Activated effector memory CD4-positive, alpha-beta T cell treated with anti-CD3 and anti-CD28 coated beads, Interleukin-2, amount 50 U/mL, for 16 hours (primary cell): Measurements from ENCODE around the gene FBN1.

ENCODE experiments used
- DNase-seq: peaks from one replicate; pipeline ENCODE4 v3.0.0-alpha.2; 2020

The FBN1 gene

GRCh38 chr15:48578965-48579364 lies 66.5 kb downstream of the FBN1 start:
- DNase-seq = no peak

GRCh38 chr15:48577469-48577868 lies 68.0 kb downstream of the FBN1 start:
- DNase-seq = no peak

- no peak for DNase-seq
Observed at GRCh38 chr15:48574187-48574586, 71.3 kb downstream of the FBN1 start.

GRCh38 chr15:48573780-48574179 lies 71.7 kb downstream of the FBN1 start:
- DNase-seq = no peak

GRCh38 chr15:48572823-48573222 lies 72.7 kb downstream of the FBN1 start:
- no peak for DNase-seq

- no peak for DNase-seq
Observed at GRCh38 chr15:48571510-48571909, 74.0 kb downstream of the FBN1 start.

- DNase-seq = no peak
Observed at GRCh38 chr15:48570822-48571221, 74.7 kb downstream of the FBN1 start.

- no peak for DNase-seq
Observed at GRCh38 chr15:48569591-48570302, 75.8 kb downstream of the FBN1 start.

GRCh38 chr15:48566668-48567067 lies 78.8 kb downstream of the FBN1 start:
- DNase-seq = no peak

- DNase-seq = no peak
Observed at GRCh38 chr15:48565560-48566482, 79.7 kb downstream of the FBN1 start.

- no peak for DNase-seq
Observed at GRCh38 chr15:48564690-48565089, 80.8 kb downstream of the FBN1 start.

- DNase-seq = no peak
Observed at GRCh38 chr15:48563934-48564333, 81.6 kb downstream of the FBN1 start.

- DNase-seq = no peak
Observed at GRCh38 chr15:48560321-48561051, 85.0 kb downstream of the FBN1 start.

- no peak for DNase-seq
Observed at GRCh38 chr15:48559285-48559684, 86.2 kb downstream of the FBN1 start.

GRCh38 chr15:48558226-48558625 lies 87.3 kb downstream of the FBN1 start:
- DNase-seq = no peak

GRCh38 chr15:48557335-48557734 lies 88.2 kb downstream of the FBN1 start:
- no peak for DNase-seq

GRCh38 chr15:48556159-48556897 lies 89.2 kb downstream of the FBN1 start:
- DNase-seq = no peak

- no peak for DNase-seq
Observed at GRCh38 chr15:48555241-48555881, 90.1 kb downstream of the FBN1 start.

GRCh38 chr15:48554112-48554511 lies 91.4 kb downstream of the FBN1 start:
- DNase-seq = no peak

GRCh38 chr15:48553559-48553958 lies 92.0 kb downstream of the FBN1 start:
- no peak for DNase-seq

GRCh38 chr15:48550822-48551525 lies 94.5 kb downstream of the FBN1 start:
- no peak for DNase-seq

GRCh38 chr15:48548455-48548854 lies 97.1 kb downstream of the FBN1 start:
- no peak for DNase-seq
